GM12874 (cell line): ENCODE data around the gene CDK12.

Source experiments
- CTCF ChIP-seq: IDR thresholded peaks from 2 replicates; pipeline ENCODE4 v1.5.1; 2011; ENCODE audit warnings: low read depth, mild to moderate bottlenecking, control low read depth, low read length, moderate library complexity; ENCODE audit not compliant: insufficient read depth

CDK12 gene

DNA sequence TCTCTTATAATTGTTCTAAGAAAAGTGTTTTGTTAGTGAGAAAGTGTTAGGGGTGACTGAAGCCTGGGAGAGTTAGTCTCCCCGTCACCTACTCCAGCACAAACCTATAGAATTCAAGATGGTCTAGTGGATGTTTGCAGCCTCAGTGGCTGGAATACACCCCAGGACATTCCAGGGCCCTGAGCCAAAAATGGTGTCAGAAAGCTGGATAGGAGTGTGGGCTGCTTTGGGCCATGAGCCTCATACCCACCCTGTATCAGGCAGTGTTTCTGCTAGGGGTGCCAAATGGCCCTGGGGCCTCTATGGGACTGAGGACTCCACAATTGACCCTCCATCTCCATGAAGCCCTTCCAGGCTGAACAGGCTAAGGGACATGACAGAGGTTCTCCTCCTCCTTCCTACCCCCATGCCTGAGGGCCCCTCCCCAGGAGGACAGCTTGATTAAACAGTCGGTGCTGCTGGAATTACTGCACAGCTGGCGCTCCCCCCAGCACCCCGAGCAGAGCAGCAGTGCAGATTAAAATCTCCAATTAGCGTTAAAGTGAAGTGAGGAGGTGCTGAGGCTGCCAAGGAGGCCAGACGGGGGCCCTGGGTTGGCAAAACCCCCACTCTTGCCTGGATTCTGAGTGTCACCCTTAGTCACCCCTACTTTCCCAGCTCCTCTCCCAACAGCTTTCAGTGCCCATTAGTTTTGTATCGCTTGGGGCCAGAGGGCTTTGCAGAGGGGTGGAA, 87.4 kb downstream of the CDK12 start:
- no peak for TF ChIP-seq CTCF

- no peak for TF ChIP-seq CTCF
Measured at GRCh38 chr17:39549747-39550573, 88.7 kb downstream of the CDK12 start.

GRCh38 chr17:39551879-39552278, 90.6 kb downstream of the CDK12 start:
- TF ChIP-seq CTCF: no peak

DNA sequence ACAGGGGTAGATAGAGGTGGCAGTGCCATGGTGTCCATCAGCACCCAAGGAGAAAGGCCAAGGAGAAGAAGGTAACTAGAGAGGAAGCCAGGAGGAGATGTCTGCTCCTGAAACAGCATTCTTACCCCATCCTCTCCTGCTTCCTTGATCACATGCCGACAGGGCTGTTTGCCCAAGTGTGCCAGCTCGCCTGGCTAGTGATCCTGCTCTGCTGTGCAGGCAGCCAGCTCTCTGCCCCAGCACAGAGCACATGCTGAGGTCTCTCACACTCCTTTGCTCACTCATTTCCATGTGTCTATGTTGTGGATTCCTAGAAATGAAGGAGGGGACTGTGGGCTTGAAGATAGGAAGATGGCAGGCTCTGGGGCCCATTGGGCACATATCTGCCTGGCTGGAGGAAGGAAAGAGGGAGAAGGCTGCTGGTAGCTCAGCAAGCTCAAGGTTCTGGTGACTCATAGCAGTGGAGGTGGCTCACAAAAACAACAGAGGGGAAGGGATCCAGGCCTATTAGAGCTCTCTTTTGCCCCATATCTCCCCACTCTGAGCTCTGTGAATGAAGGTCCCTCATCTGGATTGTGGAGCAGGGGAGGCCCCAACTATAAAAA, 92.2 kb downstream of the CDK12 start:
- TF ChIP-seq CTCF: no peak

GRCh38 chr17:39555368-39555767, 94.1 kb downstream of the CDK12 start:
- TF ChIP-seq CTCF: no peak

GRCh38 chr17:39556423-39556822, 95.1 kb downstream of the CDK12 start:
- TF ChIP-seq CTCF: no peak

DNA sequence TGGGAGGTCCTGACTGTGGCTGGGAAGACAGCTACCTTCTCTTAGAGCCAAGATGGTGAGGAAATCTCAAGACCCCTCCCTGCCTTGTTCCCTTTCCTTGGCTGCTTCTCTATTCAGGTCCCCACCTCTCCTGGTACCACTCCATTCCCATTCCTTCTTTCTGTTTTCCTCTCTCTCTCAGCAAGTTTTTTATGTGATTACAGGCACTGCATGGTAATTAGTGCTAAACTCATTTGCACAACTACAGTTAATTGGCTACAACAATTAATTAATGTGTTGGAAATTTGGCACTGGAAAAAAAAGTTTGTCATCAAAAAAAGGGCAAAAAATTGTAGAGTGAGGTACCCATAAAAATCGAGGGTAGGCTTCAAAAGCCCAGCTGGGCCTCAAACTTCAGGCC, 101.1 kb downstream of the CDK12 start:
- no peak for TF ChIP-seq CTCF
